D721Med (cell line): ENCODE results near the gene RTL5.

Experiments
- DNase-seq: peaks from one replicate; pipeline ENCODE4 v3.0.0; 2011; ENCODE audit warnings: low spot score; ENCODE audit not compliant: insufficient read length
- FAIRE-seq: peaks from 2 replicates; lab custom pipeline; 2011; peaks lifted over from hg19 to GRCh38; lab: Jason Lieb, UNC
- TF ChIP-seq, protein P1 (sequence below): IDR thresholded peaks from 2 replicates; pipeline ENCODE4 v1.5.1; 2012; ENCODE audit warnings: mild to moderate bottlenecking, control low read depth; ENCODE audit not compliant: insufficient read depth; ENCODE audit errors: missing control alignments

The RTL5 gene

DNA sequence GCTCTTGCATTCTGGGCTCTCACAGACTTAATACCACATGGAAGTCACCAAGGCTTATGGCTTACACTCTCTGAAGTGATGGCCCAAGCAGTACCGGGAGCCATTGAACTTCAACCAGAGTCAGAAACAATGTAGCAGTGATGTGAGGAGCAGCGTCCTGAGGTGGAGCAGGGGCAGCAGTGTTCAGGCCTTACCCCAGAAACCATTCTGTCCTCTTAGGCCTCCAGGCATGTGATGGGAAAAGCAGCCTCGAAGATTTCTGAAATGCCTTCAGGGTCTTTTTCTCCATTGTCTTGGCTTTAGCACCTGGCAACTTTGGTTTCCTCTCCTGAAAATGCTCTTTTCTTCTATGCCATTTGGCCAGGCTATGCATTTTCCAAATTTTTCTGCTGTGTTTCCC is 27.1 kb upstream of the RTL5 start:
- FAIRE-seq (no peak), DNase-seq (no peak)
- TF ChIP-seq, protein P1, sequence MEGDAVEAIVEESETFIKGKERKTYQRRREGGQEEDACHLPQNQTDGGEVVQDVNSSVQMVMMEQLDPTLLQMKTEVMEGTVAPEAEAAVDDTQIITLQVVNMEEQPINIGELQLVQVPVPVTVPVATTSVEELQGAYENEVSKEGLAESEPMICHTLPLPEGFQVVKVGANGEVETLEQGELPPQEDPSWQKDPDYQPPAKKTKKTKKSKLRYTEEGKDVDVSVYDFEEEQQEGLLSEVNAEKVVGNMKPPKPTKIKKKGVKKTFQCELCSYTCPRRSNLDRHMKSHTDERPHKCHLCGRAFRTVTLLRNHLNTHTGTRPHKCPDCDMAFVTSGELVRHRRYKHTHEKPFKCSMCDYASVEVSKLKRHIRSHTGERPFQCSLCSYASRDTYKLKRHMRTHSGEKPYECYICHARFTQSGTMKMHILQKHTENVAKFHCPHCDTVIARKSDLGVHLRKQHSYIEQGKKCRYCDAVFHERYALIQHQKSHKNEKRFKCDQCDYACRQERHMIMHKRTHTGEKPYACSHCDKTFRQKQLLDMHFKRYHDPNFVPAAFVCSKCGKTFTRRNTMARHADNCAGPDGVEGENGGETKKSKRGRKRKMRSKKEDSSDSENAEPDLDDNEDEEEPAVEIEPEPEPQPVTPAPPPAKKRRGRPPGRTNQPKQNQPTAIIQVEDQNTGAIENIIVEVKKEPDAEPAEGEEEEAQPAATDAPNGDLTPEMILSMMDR, result no peak

DNA sequence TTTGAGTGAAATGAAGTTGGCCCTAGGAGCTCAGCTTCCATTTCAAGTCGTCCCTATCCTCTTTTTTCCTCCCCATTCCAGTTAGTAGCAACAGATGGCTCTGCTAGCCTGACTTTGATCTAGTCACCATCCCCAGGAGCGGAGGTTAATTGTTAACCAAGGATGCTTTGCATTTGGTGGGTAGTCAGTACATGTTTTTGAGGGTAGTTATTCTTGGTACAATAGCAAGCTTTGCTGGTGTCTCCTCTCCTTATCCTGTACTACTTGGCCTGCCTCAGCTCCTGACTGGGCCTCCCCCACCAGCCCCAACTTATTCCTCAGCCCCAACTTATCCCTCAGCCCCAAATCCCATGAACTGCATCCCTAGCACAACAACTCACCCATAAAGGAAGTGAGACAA is 14.8 kb upstream of the RTL5 start:
- FAIRE-seq, result no peak

DNA sequence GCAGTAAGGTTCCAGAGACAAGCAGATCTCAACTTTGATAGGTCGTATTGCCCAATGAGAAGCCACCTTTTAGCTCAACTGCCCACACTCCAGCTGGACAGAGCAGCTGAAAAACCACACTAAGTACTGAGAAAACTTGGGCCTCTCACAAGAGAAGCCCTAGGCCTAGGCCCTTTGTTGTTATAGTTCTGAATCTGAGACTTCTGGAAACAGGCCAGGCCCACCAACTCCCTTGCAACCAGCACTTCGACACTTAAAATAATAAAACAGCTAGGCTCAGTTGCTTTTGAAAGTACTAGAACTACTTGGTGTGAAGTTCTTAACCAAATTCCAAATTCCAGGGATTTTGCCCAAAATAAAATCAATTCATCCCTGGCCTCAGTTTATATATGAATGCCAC is 13.5 kb upstream of the RTL5 start:
- DNase-seq (no peak), FAIRE-seq (no peak)
- TF ChIP-seq, protein P1, result no peak

More for the DNA sequence above, 14.8 kb upstream of the RTL5 start:
- TF ChIP-seq, protein P1, result no peak
- no peak for DNase-seq

DNA sequence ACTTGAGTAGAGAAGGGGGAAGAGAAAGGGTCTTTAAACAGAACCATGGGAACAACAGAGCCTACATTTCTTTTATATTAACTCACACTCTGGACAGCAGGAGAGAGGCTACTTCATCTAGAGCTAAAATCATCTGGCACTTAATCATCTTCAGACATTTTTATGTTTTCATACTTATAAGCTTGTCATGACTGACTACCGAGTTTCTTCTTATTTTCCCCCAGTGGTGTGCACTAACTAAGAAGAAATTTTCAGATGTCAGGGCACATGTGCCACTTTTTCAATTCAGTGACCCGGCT is 11.8 kb upstream of the RTL5 start:
- DNase-seq (no peak), FAIRE-seq (no peak)
- TF ChIP-seq, protein P1, result no peak

DNA sequence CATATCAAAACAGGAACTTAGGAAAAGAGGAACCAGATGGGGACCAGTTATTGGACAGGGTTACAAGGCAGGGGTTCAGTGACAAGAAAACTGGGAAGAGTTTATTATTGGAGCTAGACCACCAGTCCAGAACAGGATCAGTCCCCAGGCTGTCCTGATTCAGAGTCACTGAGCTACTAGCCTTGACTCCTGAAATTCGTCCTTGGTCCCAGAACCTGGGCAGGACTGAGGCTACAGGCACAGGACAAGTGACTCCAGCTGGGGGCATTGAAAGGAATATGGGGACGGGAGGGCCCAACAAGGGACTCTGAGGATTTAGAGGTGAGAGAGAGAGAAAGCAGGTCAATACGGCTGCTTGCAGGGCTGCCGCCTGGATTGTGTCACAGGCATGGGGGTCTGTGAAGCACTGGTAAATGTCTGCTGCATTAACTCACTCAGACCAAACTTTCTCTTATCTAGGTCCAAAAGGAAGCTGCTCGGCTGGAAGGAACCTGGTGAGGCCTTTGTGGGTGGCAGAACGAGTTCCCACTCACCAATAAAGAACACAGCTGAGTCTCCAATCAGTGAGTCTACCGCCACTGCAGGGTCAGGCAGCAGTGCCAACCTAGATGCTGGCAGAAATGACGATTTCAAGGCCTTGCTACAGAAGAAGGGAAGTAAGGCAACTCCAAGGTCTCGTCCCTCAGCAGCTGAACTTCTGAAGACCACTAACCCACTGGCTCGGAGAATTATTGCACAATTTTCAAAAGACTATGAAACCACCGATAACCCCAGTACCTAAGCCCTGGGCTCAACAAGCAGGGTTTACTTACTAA is 11.3 kb upstream of the RTL5 start:
- TF ChIP-seq, protein P1, result no peak
- DNase-seq (no peak), FAIRE-seq (no peak)

DNA sequence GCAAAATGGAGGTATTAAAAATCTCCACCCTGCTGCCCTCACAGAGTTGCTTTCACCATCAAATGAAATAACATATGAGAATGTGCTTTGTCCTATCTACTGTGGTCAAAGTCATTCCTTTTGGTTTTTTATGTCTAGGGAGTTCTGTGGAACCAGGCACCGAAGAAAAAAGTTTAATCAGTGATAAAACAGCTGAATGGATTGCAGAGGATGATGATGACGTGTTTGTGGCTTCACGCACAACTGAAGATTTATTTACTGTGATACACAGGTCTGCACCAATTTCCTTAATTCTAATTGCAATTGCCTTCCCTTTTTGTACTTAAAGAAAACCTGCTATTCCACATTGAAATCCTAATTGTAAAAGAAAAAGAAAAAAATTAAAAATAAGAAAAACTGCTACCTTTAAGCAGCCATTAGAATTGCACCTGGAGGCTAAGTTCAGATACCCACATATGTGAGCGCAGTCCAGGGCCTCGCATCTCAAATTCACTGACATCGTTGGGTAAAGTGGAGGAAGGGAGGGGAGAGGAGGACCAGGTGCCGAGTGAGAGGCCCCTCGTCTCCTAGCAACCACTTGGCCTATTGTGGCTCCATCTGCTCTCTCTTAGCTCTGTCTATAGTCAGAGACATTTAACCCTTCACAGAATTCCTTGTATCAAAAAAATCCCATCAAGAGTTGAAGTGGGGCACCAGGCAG is 10.5 kb upstream of the RTL5 start:
- DNase-seq, result no peak
- peak; percentile 82 for FAIRE-seq
- TF ChIP-seq, protein P1, result no peak

DNA sequence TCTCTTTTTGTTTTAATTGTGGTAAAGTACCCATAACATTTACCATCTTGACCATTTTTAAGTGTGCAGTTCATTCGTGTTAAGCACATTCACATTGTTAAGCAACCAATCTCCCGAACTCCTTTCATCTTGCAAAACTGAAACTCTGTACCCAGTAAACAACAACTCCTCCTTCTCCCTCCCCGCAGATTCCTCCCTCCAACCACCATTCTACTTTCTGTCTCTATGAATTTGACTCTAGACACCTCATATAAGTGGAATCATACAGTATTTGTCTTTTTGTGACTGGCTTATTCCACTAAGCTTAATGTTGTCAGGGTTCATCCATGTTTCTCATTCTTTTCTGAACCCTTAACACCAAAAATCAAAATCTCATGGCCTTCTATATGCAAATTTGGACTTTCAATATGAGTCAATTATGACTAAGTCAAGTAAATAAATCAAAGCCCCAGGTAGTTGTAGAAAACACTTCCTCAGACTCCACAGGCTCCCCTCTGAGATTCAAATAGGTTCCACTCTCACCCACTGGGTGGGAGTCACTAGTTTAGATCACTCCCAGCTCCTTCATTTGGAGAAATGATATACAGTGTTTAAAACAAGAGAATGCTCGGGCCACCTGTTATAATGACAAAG is 9.8 kb upstream of the RTL5 start:
- DNase-seq, result no peak
- peak; percentile 6 for FAIRE-seq
- TF ChIP-seq, protein P1, result no peak
